Measurements from ENCODE around the gene C5orf24. TPM values are rescaled to one million over a fixed set of nuclear protein-coding genes. Genes with fewer than 3 reads are reported as not detected.
A peak's percentile ranks its signal among the peaks of the same experiment; 100 is the strongest.

The C5orf24 gene
- total RNA-seq, 4 donors from 2014 or later, result 45.3 to 93.8 (median 58.3) TPM

- TF ChIP-seq CTCF (IDR thresholded peaks at IDR 0.05), result no peak
- TF ChIP-seq POLR2A (IDR thresholded peaks at IDR 0.05), result no peak
- Histone ChIP-seq H3K27ac (no peak overlapping the region), H3K9me3 (no peaks in the 10 kb centered on the region), H3K4me3 (no peak overlapping the region), H3K4me1 (no peaks in the 10 kb centered on the region), H3K27me3 (no peaks in the 10 kb centered on the region), H3K36me3 (no peaks in the 10 kb centered on the region)
- intact Hi-C loops (cut with DNase I; ENCODE audit: low total_unique reads), result no loop called here
- no peak for DNase-seq
Observed at GRCh38 chr5:134892282-134892681, 46.5 kb downstream of the C5orf24 start.

DNA sequence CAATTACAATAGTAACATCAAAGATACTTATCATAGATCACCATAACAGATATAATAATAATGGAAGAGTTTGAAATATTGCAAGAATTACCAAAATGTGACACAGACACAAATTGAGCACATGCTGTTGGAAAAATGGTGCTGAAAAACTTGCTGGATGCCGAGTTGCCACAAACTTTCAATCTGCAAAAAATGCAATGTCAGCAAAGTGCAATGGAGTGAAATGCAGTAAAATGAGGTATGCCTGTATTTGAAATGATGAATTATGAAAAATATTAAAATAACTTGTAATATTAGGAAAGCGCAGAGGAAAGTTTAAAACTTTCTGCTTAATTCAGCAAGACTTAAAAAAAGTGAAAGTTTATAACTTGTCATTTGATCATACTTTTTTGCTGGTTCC is 47.2 kb downstream of the C5orf24 start:
- Histone ChIP-seq H3K4me3 (no peak overlapping the region), H3K27ac (no peak overlapping the region), H3K9me3 (no peaks in the 10 kb centered on the region), H3K4me1 (no peaks in the 10 kb centered on the region), H3K36me3 (no peaks in the 10 kb centered on the region), H3K27me3 (no peaks in the 10 kb centered on the region)
- TF ChIP-seq POLR2A (IDR thresholded peaks at IDR 0.05), result no peak
- no peak for TF ChIP-seq CTCF (IDR thresholded peaks at IDR 0.05)
- no peak for DNase-seq
- intact Hi-C loops (cut with DNase I; ENCODE audit: low total_unique reads), result no loop called here

DNA sequence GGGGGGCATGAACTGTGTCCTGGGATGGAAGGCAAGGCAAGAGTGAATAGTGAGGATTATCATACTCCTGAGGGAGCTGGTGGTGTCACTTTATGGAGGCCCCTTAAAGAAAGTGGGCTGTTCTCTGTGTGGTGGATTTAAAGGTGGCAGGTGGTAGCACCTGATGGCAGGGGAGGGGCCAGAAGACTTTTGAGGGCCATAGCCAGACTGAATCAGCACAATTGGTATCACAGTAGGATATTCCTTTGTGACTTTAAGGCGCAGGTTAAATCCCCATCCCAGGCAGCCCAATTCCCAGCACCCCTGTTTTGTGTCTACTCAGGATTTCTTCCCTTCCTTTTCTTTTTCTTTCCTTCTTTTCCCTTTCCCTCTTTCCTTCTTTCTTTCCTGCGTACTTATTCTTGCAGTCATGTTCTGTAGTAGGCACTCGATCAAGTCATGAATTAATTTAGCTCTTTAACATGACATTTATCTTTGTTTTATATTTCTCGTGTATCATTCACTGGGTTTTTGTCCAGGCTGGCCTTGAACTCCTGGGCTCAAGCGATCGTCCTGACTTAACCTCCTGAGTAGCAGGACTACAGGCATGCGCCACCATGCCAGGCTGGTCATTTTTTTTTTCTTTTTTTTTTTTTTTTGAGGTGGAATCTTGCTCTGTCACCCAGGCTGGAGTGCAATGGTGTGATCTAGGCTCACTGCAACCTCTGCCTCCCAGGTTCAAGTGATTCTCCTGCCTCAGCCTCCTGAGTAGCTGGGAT is 48.2 kb downstream of the C5orf24 start:
- H3K36me3 ChIP-seq, result no peaks in the 10 kb centered on the region
- no peaks in the 10 kb centered on the region for H3K4me1 ChIP-seq
- no peak overlapping the region for H3K27ac ChIP-seq
- H3K4me3 ChIP-seq, result no peak overlapping the region
- no peaks in the 10 kb centered on the region for H3K27me3 ChIP-seq
- H3K9me3 ChIP-seq, result no peaks in the 10 kb centered on the region
- TF ChIP-seq CTCF (IDR thresholded peaks at IDR 0.05) (no peak), POLR2A (IDR thresholded peaks at IDR 0.05) (no peak)
- intact Hi-C loops (cut with DNase I; ENCODE audit: low total_unique reads), result no loop called here
- no peak for DNase-seq

DNA sequence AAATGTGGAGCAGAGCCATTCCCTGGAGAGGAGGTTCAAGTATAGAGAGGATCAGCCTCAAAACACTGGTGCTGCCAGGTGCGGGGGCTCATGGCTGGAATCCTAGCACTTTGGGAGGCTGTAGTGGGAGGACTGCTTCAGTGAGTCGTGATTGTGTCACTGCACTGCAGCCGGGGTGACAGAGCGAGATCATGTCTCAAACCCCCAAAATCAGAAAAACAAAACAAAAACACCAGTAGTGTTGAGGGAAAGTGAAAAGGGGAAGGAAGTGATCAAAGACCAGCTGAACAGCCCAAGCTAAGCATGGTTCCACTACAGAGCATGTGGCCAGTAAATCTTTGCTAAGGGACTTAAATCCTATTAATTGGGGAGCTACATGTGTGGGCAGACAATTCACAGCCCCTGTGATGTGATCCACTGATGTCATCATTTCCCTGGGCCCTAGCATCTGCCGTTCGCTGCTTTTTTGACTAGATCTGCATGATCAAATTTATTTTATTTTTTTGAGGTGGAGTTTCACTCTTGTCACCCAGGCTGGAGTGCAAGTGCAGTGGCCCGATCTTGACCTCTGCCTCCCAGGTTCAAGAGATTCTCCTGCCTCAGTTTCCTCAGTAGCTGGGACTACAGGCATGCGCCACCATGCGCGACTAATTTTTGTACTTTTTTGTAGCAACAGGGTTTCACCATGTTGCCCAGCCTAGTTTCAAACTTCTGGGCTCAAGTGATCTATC is 56.5 kb downstream of the C5orf24 start:
- Histone ChIP-seq H3K4me1 (no peaks in the 10 kb centered on the region), H3K9me3 (no peaks in the 10 kb centered on the region), H3K27me3 (no peaks in the 10 kb centered on the region), H3K27ac (no peak overlapping the region), H3K4me3 (no peak overlapping the region), H3K36me3 (no peaks in the 10 kb centered on the region)
- intact Hi-C loops (cut with DNase I; ENCODE audit: low total_unique reads), result no loop called here
- TF ChIP-seq CTCF (IDR thresholded peaks at IDR 0.05) (no peak), POLR2A (IDR thresholded peaks at IDR 0.05) (no peak)
- no peak for DNase-seq

DNA sequence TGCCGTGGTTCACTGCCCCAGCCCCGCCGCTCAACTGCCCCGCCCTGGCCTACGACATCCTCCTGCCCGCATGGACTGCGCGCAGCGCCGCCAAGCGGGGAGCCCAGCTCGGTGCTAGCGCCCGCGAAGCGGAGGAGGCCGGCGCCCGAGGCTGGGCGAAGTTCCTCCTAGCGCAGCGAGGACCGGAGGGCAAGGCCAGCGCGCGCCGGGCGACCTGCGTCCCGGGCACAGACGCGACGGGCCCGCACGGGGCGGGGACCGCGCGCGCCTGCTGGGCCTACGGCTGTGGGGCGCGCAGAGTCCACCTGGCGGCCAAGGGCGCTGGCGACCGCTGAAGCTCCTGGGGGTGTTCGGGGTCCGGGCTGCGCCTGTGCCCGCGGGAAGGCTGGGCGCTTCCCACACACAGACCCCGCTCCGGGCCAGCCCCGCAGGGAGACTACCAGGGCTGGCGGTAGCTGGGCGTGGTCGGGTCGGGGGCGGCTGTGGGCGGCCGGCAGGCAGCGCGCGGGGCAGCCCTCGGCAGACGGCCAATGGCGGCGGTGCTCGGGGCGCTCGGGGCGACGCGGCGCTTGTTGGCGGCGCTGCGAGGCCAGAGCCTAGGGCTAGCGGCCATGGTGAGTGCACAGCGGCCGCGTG is 59.0 kb downstream of the C5orf24 start, which contains the start of gene PCBD2:
TSS of gene PCBD2 (plus strand) at position 522 of the 636 bp plus-strand sequence. CDS start at position 531, 9 bp downstream.
- Histone ChIP-seq H3K27me3 (no peaks in the 10 kb centered on the region), H3K36me3 (no peaks in the 10 kb centered on the region), H3K9me3 (no peaks in the 10 kb centered on the region), H3K4me1 (no peaks in the 10 kb centered on the region), H3K4me3 (peak within 1 kb of the TSS; percentile 49 to 96), H3K27ac (peak within 1 kb of the TSS; percentile 95 to 100)
- TF ChIP-seq CTCF (IDR thresholded peaks at IDR 0.05), result peak; percentile 76 to 97 (median 93)
- peak; percentile 26 to 52 for TF ChIP-seq POLR2A (IDR thresholded peaks at IDR 0.05)
- intact Hi-C loops (cut with DNase I; ENCODE audit: low total_unique reads), result no loop called here
- DNase-seq, result peak; percentile 82 to 89

All from uterus (tissue), 4 donors.